Measurements from ENCODE around the gene GMNC.

- no peak for TF ChIP-seq CTCF (IDR thresholded peaks at IDR 0.05)
- TF ChIP-seq POLR2A (IDR thresholded peaks at IDR 0.05), result no peak
Measured at GRCh38 chr3:190854062-190854461, 8.4 kb downstream of the GMNC start.

Data from upper lobe of left lung (tissue), 4 donors.